Progenitor cell of endocrine pancreas (in vitro differentiated cells): ENCODE measurements around the gene CCM2. TPM values are rescaled to one million over a fixed set of nuclear protein-coding genes. Genes with fewer than 3 reads are reported as not detected.

ENCODE experiments used
- DNase-seq: peaks from one replicate; pipeline ENCODE4 v3.0.0; 2021; ENCODE audit warnings: low spot score; ENCODE audit not compliant: unreplicated experiment
- H3K27ac Mint-ChIP-seq: 2 replicates; pipeline ENCODE4 v1.8.0; 2021; ENCODE audit warnings: mild to moderate bottlenecking, moderate library complexity, mixed read lengths
- H3K27me3 Mint-ChIP-seq: 2 replicates; pipeline ENCODE4 v1.8.0; 2021; ENCODE audit warnings: mixed read lengths
- H3K36me3 Mint-ChIP-seq: 2 replicates; pipeline ENCODE4 v1.8.0; 2022; ENCODE audit warnings: mixed read lengths; ENCODE audit not compliant: insufficient read depth
- H3K4me1 Mint-ChIP-seq: 2 replicates; pipeline ENCODE4 v1.8.0; 2021; ENCODE audit warnings: low read depth, mixed read lengths
- H3K4me3 Mint-ChIP-seq: 2 replicates; pipeline ENCODE4 v1.8.0; 2021; ENCODE audit warnings: low read depth, mild to moderate bottlenecking, moderate library complexity, mixed read lengths
- H3K9me3 Mint-ChIP-seq: 2 replicates; pipeline ENCODE4 v1.8.0; 2021; ENCODE audit warnings: low read depth, mixed read lengths
- total RNA-seq: library from RNA; stranded (reverse); gene quantifications from 2 replicates; pipeline ENCODE4 v1.2.1, GENCODE V29; 2021
- TF ChIP-seq, protein P1 (sequence below): fragments of 200-600 bp; sonication (generic); IDR thresholded peaks from one replicate; pipeline ENCODE4 v1.5.0; 2021; ENCODE audit warnings: antibody characterized with exemption, mild to moderate bottlenecking; ENCODE audit not compliant: unreplicated experiment

Gene CCM2
- total RNA-seq, 1 donor from 2014 or later, result 43.0 TPM

DNA sequence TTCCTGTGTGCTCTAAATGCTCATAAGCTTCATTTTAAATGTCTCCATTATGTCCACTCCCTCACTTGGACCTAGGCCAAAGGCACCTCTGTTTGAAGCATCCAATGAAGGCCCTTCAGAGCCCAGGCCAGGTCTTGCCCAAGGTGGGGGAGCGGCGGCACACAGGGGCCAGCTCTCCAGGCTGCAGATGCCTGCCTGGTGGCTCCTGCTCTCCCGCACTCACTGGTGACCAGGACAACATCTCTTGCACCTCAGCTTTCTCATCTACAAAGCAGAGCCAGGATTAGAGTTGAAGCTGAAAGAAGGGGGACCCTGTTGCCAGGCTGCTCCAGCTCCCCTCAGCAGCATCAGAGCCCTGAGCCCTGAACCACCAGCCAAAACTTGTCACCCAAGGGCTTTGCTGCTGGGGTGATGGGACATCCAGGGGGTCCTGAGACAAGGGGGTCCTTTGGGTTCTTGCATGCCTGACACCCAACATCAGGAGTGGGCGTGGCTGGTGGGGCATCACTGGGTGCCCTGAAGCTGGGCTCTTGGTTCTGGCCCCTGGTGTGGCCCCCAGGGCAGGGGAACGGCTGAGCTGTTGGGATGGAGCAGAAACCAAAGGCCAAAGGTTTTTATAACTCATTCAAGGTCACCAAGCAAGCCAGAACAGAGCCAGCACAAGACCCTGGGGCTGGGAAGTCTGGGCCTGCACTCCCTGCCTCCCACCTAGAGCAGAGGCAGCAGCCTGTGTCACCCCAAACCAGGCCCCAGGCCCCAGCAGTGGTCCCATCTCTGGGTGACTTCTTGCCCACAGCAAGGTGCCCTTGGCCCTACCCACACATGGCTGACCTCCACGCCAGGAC is 87.5 kb downstream of the CCM2 start:
- TF ChIP-seq, protein P1, sequence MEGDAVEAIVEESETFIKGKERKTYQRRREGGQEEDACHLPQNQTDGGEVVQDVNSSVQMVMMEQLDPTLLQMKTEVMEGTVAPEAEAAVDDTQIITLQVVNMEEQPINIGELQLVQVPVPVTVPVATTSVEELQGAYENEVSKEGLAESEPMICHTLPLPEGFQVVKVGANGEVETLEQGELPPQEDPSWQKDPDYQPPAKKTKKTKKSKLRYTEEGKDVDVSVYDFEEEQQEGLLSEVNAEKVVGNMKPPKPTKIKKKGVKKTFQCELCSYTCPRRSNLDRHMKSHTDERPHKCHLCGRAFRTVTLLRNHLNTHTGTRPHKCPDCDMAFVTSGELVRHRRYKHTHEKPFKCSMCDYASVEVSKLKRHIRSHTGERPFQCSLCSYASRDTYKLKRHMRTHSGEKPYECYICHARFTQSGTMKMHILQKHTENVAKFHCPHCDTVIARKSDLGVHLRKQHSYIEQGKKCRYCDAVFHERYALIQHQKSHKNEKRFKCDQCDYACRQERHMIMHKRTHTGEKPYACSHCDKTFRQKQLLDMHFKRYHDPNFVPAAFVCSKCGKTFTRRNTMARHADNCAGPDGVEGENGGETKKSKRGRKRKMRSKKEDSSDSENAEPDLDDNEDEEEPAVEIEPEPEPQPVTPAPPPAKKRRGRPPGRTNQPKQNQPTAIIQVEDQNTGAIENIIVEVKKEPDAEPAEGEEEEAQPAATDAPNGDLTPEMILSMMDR, result no peak
- H3K27me3 Mint-ChIP-seq, result peaks cover 27% of the 10 kb centered on the region
- peak overlapping the region; percentile 65 for H3K4me3 Mint-ChIP-seq
- H3K9me3 Mint-ChIP-seq, result no peaks in the 10 kb centered on the region
- DNase-seq, result no peak
- H3K36me3 Mint-ChIP-seq, result no peaks in the 10 kb centered on the region
- no peaks in the 10 kb centered on the region for H3K4me1 Mint-ChIP-seq
- H3K27ac Mint-ChIP-seq, result no peak overlapping the region

DNA sequence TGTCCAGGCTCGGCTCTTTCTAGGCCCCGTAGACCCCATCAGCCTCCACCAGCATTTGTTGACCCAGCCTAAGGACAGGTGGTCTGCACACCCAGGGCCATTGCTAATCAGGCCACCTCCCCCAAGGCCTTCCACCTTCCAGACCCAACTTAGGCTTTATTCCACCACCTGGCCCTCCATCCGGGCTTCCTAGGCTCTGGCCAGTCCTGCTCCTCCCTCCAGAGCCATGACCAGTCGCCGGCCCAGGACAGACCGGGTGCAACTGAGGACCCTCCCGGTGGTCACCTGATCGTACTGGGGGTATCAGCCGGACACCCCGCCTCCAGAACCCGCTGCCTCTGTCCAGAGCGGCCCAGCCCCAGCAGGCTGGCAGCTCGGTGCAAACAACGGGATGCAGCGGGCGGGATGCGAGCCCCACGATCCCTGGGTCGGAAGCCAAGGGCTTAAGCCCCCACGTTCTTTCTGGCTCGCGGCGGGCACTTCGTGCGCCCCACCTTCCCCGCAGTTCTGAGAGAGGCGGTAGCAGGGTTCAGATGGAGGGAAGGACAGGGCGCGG is 88.2 kb downstream of the CCM2 start:
- Mint-ChIP-seq H3K27me3 (peaks cover 31% of the 10 kb centered on the region), H3K9me3 (no peaks in the 10 kb centered on the region), H3K4me1 (no peaks in the 10 kb centered on the region), H3K36me3 (no peaks in the 10 kb centered on the region), H3K4me3 (peak overlapping the region; percentile 65), H3K27ac (no peak overlapping the region)
- DNase-seq, result no peak
- TF ChIP-seq, protein P1, result no peak

DNA sequence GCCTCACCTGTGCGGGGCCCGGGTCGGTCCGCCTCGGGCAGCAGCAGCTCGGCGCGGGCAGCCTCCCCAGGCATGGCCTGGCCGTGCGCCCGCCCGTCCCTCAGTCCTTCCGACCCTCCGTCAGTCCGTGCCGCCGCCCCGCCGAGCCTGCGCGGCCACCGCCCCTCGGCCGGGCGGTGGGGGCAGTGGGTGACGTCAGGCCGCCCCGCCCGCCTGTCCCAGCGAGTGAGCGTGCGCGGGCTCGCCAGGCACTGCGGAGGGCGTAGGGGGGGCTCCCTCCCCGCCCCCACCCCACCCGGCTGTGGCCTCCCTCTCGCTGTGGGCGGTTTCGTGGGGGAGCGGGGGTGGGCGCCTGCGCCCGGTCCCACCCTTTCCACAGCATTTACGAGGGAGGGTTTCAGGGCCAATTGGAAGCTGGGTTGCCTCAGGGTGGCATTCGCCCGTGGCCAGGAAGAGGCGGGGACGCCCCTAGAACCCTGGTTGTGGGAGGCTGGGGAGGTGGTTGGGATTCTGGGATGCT is 88.9 kb downstream of the CCM2 start, which contains the start of gene NACAD:
Gene NACAD, minus strand, starts transcription at position 149 of the 520 bp plus-strand sequence. Its CDS starts 75 bp downstream, at position 74.
- no peak within 1 kb of the TSS for H3K27ac Mint-ChIP-seq

DNA sequence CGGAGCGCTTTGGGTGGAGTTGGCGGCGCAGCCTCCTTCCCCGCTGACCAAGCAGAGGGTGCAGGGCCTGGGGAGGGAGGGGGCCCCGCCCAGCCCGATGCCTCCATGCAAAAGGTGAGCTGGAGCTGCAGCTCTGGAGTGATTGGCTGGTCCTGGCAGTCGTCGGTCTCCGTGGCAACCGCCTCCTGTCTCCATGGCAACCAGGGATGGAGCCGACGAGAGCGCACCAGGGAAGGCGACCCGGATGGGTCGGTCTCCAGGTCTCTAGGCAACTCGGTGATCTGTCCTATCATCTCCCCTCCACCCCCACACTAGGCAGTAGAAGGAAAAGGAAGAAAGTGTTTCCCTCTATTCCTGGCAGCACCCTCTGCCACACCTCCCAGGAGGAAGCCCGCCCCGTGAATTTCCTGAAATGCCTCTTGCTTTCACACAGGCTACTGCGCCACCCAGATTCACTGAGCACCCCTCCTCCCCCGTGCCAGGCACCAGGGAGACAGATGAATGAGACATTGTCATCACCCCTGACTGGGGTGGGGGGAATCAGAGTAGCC is 89.4 kb downstream of the CCM2 start:
- Mint-ChIP-seq H3K27ac (no peak overlapping the region), H3K4me1 (no peaks in the 10 kb centered on the region), H3K36me3 (no peaks in the 10 kb centered on the region), H3K9me3 (no peaks in the 10 kb centered on the region), H3K27me3 (peaks cover 31% of the 10 kb centered on the region), H3K4me3 (peak overlapping the region; percentile 73)
- TF ChIP-seq, protein P1, result no peak
- peak; percentile 67 for DNase-seq

More for the DNA sequence above, 88.9 kb downstream of the CCM2 start, which contains the start of gene NACAD:
- TF ChIP-seq, protein P1, result no peak
- Mint-ChIP-seq H3K4me1 (no peaks in the 10 kb centered on the region), H3K9me3 (no peaks in the 10 kb centered on the region), H3K4me3 (peak within 1 kb of the TSS; percentile 73), H3K36me3 (no peaks in the 10 kb centered on the region), H3K27me3 (peaks cover 31% of the 10 kb centered on the region)
- no peak for DNase-seq
